ACC112 (cell line): ENCODE measurements around the gene GCSAM.

Experiments
- H2AFZ ChIP-seq: fragments of 200-600 bp; sonication (generic); one replicate; pipeline ENCODE4 v1.6.0; 2017; ENCODE audit warnings: antibody characterized with exemption, low read length; ENCODE audit not compliant: unreplicated experiment
- H3K27ac ChIP-seq: fragments of 200-600 bp; sonication (generic); 2 replicates; pipeline ENCODE4 v1.5.1; 2014; ENCODE audit warnings: low read depth, mild to moderate bottlenecking, antibody characterized with exemption, low read length, moderate library complexity
- H3K27me3 ChIP-seq: fragments of 200-600 bp; sonication (generic); 2 replicates; pipeline ENCODE4 v1.6.1; 2014; ENCODE audit warnings: mild to moderate bottlenecking, antibody characterized with exemption, low read length, moderate library complexity, mixed read lengths; ENCODE audit not compliant: insufficient read depth
- H3K36me3 ChIP-seq: fragments of 200-600 bp; sonication (generic); 2 replicates; pipeline ENCODE4 v1.6.1; 2016; ENCODE audit warnings: mild to moderate bottlenecking, antibody characterized with exemption, low read length, moderate library complexity, mixed read lengths; ENCODE audit not compliant: insufficient read depth
- H3K4me1 ChIP-seq: fragments of 200-600 bp; sonication (generic); one replicate; pipeline ENCODE4 v1.6.1; 2016; ENCODE audit warnings: low read length, mixed read lengths; ENCODE audit not compliant: insufficient read depth, unreplicated experiment, control insufficient read depth
- H3K4me3 ChIP-seq: fragments of 200-600 bp; sonication (generic); 2 replicates; pipeline ENCODE4 v1.5.1; 2014; ENCODE audit warnings: mild to moderate bottlenecking, low read depth, low read length
- H3K79me2 ChIP-seq: fragments of 200-600 bp; sonication (generic); one replicate; pipeline ENCODE4 v1.6.0; 2016; ENCODE audit warnings: low read length; ENCODE audit not compliant: control insufficient read depth, unreplicated experiment, insufficient read depth

Gene GCSAM

GRCh38 chr3:112101916-112102315 is 31.1 kb downstream of the GCSAM start:
- Histone ChIP-seq H3K27me3 (no peaks in the 10 kb centered on the region), H3K4me1 (peaks cover 22% of the 10 kb centered on the region), H3K27ac (no peak overlapping the region), H3K4me3 (no peak overlapping the region), H3K79me2 (peaks cover 5% of the 10 kb centered on the region), H3K36me3 (no peaks in the 10 kb centered on the region), H2AFZ (no peak overlapping the region)

GRCh38 chr3:112097378-112097777 is 35.7 kb downstream of the GCSAM start:
- Histone ChIP-seq H3K4me1 (peaks cover 35% of the 10 kb centered on the region), H3K27ac (peak overlapping the region; percentile 37), H2AFZ (peak overlapping the region; percentile 7), H3K36me3 (0 out of 2 replicates have a peak, but pooled peaks cover 5% of the 10 kb centered on the region), H3K4me3 (no peak overlapping the region), H3K27me3 (no peaks in the 10 kb centered on the region), H3K79me2 (peaks cover 5% of the 10 kb centered on the region)

- Histone ChIP-seq H3K27me3 (no peaks in the 10 kb centered on the region), H3K36me3 (0 out of 2 replicates have a peak, but pooled peaks cover 5% of the 10 kb centered on the region), H3K79me2 (peaks cover 7% of the 10 kb centered on the region), H2AFZ (no peak overlapping the region), H3K4me3 (no peak overlapping the region), H3K4me1 (peaks cover 25% of the 10 kb centered on the region), H3K27ac (no peak overlapping the region)
Observed at GRCh38 chr3:112096176-112096575, 36.9 kb downstream of the GCSAM start.

- Histone ChIP-seq H3K79me2 (peaks cover 7% of the 10 kb centered on the region), H3K27me3 (no peaks in the 10 kb centered on the region), H3K36me3 (0 out of 2 replicates have a peak, but pooled peaks cover 5% of the 10 kb centered on the region), H2AFZ (no peak overlapping the region), H3K4me3 (no peak overlapping the region), H3K4me1 (peaks cover 24% of the 10 kb centered on the region), H3K27ac (no peak overlapping the region)
Observed at GRCh38 chr3:112095731-112096130, 37.3 kb downstream of the GCSAM start.

GRCh38 chr3:112093180-112093522 is 39.9 kb downstream of the GCSAM start:
- Histone ChIP-seq H3K4me1 (peaks cover 25% of the 10 kb centered on the region), H2AFZ (peak overlapping the region; percentile 33), H3K36me3 (0 out of 2 replicates have a peak, but pooled peaks cover 5% of the 10 kb centered on the region), H3K27me3 (no peaks in the 10 kb centered on the region), H3K27ac (peak overlapping the region; percentile 16; the same call in 1 of the 2 replicates), H3K79me2 (peaks cover 11% of the 10 kb centered on the region), H3K4me3 (peak overlapping the region; percentile 58)

GRCh38 chr3:112092496-112093179 is 40.4 kb downstream of the GCSAM start:
- Histone ChIP-seq H3K27ac (peak overlapping the region; percentile 16; the same call in 1 of the 2 replicates), H3K79me2 (peaks cover 15% of the 10 kb centered on the region), H3K27me3 (no peaks in the 10 kb centered on the region), H3K4me1 (peaks cover 25% of the 10 kb centered on the region), H3K4me3 (peak overlapping the region; percentile 58), H3K36me3 (0 out of 2 replicates have a peak, but pooled peaks cover 5% of the 10 kb centered on the region), H2AFZ (peak overlapping the region; percentile 33)

GRCh38 chr3:112090887-112091586 is 42.0 kb downstream of the GCSAM start:
- Histone ChIP-seq H3K4me3 (no peak overlapping the region), H2AFZ (no peak overlapping the region), H3K27ac (no peak overlapping the region), H3K36me3 (0 out of 2 replicates have a peak, but pooled peaks cover 5% of the 10 kb centered on the region), H3K79me2 (peaks cover 15% of the 10 kb centered on the region), H3K4me1 (peaks cover 21% of the 10 kb centered on the region), H3K27me3 (no peaks in the 10 kb centered on the region)

- 0 out of 2 replicates have a peak, but pooled peaks cover 5% of the 10 kb centered on the region for H3K36me3 ChIP-seq
- peaks cover 25% of the 10 kb centered on the region for H3K4me1 ChIP-seq
- no peaks in the 10 kb centered on the region for H3K27me3 ChIP-seq
- H3K79me2 ChIP-seq, result peaks cover 15% of the 10 kb centered on the region
- H3K4me3 ChIP-seq, result no peak overlapping the region
- no peak overlapping the region for H3K27ac ChIP-seq
- H2AFZ ChIP-seq, result no peak overlapping the region
Observed at GRCh38 chr3:112089956-112090886, 42.8 kb downstream of the GCSAM start.

GRCh38 chr3:112088944-112089343 is 44.1 kb downstream of the GCSAM start:
- H2AFZ ChIP-seq, result no peak overlapping the region
- H3K4me3 ChIP-seq, result no peak overlapping the region
- H3K36me3 ChIP-seq, result no peaks in the 10 kb centered on the region
- H3K79me2 ChIP-seq, result peaks cover 15% of the 10 kb centered on the region
- H3K4me1 ChIP-seq, result peaks cover 25% of the 10 kb centered on the region
- H3K27me3 ChIP-seq, result no peaks in the 10 kb centered on the region
- no peak overlapping the region for H3K27ac ChIP-seq

GRCh38 chr3:112087746-112088145 is 45.3 kb downstream of the GCSAM start:
- Histone ChIP-seq H3K4me1 (peaks cover 20% of the 10 kb centered on the region), H3K4me3 (peak overlapping the region; percentile 83; the same call in 1 of the 2 replicates), H3K27me3 (no peaks in the 10 kb centered on the region), H3K79me2 (peaks cover 15% of the 10 kb centered on the region), H3K36me3 (no peaks in the 10 kb centered on the region), H3K27ac (no peak overlapping the region), H2AFZ (no peak overlapping the region)
